ENCODE data around the gene PREX1. TPM values are rescaled to one million over a fixed set of nuclear protein-coding genes. Genes with fewer than 3 reads are reported as not detected.

Gene PREX1
- total and polyA plus RNA-seq, 4 donors: 29.5 to 121 (median 69.3) TPM

- H3K4me3 ChIP-seq: no peak overlapping the region
- peaks cover 0 to 3% (median 0%) of the 10 kb centered on the region in 4 donors for H3K36me3 ChIP-seq (ENCODE audit: control insufficient read depth in 4 of 4, insufficient read depth in 4 of 4, low read length in 4 of 4)
- no peak for TF ChIP-seq CTCF (IDR thresholded peaks at IDR 0.05; ENCODE audit: control extremely low read depth, extremely low read depth)
- no peak for ATAC-seq (ENCODE audit: insufficient read depth, low FRiP score)
- H3K4me1 ChIP-seq (ENCODE audit: control insufficient read depth in 5 of 5, insufficient read depth in 5 of 5, low read length in 5 of 5): peaks cover 0 to 15% (median 0%) of the 10 kb centered on the region in 5 donors
- H3K9me3 ChIP-seq (ENCODE audit: control insufficient read depth in 4 of 4, insufficient read depth in 3 of 4, low read length in 3 of 4): peaks cover 0 to 9% (median 0%) of the 10 kb centered on the region in 4 donors
- no peak overlapping the region for H3K9ac ChIP-seq (ENCODE audit: insufficient read depth in 1 of 2, low read length in 2 of 2)
- 66 to 72% methylated on average over 12 of the region's 12 CpGs for WGBS, 2 donors
- DNase-seq: no peak
- H3K27ac ChIP-seq (ENCODE audit: low read depth in 1 of 2, low read length in 1 of 2): no peak overlapping the region
- H3K27me3 ChIP-seq (ENCODE audit: control insufficient read depth in 3 of 3, insufficient read depth in 3 of 3, low read length in 2 of 3): peaks cover 0 to 65% (median 0%) of the 10 kb centered on the region in 3 donors
Measured at GRCh38 chr20:48799328-48800105, 28.3 kb downstream of the PREX1 start.

- Histone ChIP-seq H3K27me3 (ENCODE audit: control insufficient read depth in 3 of 3, insufficient read depth in 3 of 3, low read length in 2 of 3) (peaks cover 0 to 59% (median under 1%) of the 10 kb centered on the region in 3 donors), H3K4me3 (no peak overlapping the region), H3K27ac (ENCODE audit: low read depth in 1 of 2, low read length in 1 of 2) (peak overlapping the region in 1 of 2 donors; percentile 32), H3K9ac (ENCODE audit: insufficient read depth in 1 of 2, low read length in 2 of 2) (no peak overlapping the region), H3K9me3 (ENCODE audit: control insufficient read depth in 4 of 4, insufficient read depth in 3 of 4, low read length in 3 of 4) (peaks cover 0 to 6% (median 0%) of the 10 kb centered on the region in 4 donors), H3K4me1 (ENCODE audit: control insufficient read depth in 5 of 5, insufficient read depth in 5 of 5, low read length in 5 of 5) (peaks cover 0 to 12% (median 0%) of the 10 kb centered on the region in 5 donors), H3K36me3 (ENCODE audit: control insufficient read depth in 4 of 4, insufficient read depth in 4 of 4, low read length in 4 of 4) (peaks cover 0 to 1% (median 0%) of the 10 kb centered on the region in 4 donors)
- ATAC-seq (ENCODE audit: insufficient read depth, low FRiP score): no peak
- no peak for TF ChIP-seq CTCF (IDR thresholded peaks at IDR 0.05; ENCODE audit: control extremely low read depth, extremely low read depth)
- no peak for DNase-seq
- 66 to 78% methylated on average over 11 of the region's 11 CpGs for WGBS, 2 donors
Measured at GRCh38 chr20:48797850-48798747, 29.7 kb downstream of the PREX1 start.

GRCh38 chr20:48797275-48797825 is 30.4 kb downstream of the PREX1 start:
- peaks cover 0 to 59% (median 5%) of the 10 kb centered on the region in 3 donors for H3K27me3 ChIP-seq (ENCODE audit: control insufficient read depth in 3 of 3, insufficient read depth in 3 of 3, low read length in 2 of 3)
- H3K9ac ChIP-seq (ENCODE audit: insufficient read depth in 1 of 2, low read length in 2 of 2): no peak overlapping the region
- TF ChIP-seq CTCF (IDR thresholded peaks at IDR 0.05; ENCODE audit: control extremely low read depth, extremely low read depth): no peak
- DNase-seq (no peak), ATAC-seq (ENCODE audit: insufficient read depth, low FRiP score) (no peak)
- no peak overlapping the region for H3K4me3 ChIP-seq
- peaks cover 0 to 6% (median 0%) of the 10 kb centered on the region in 4 donors for H3K9me3 ChIP-seq (ENCODE audit: control insufficient read depth in 4 of 4, insufficient read depth in 3 of 4, low read length in 3 of 4)
- H3K27ac ChIP-seq (ENCODE audit: low read depth in 1 of 2, low read length in 1 of 2): peak overlapping the region in 1 of 2 donors; percentile 32
- peaks cover 0 to 1% (median 0%) of the 10 kb centered on the region in 4 donors for H3K36me3 ChIP-seq (ENCODE audit: control insufficient read depth in 4 of 4, insufficient read depth in 4 of 4, low read length in 4 of 4)
- 38 to 58% methylated on average over 15 of the region's 15 CpGs for WGBS, 2 donors
- H3K4me1 ChIP-seq (ENCODE audit: control insufficient read depth in 5 of 5, insufficient read depth in 5 of 5, low read length in 5 of 5): peaks cover 0 to 12% (median 0%) of the 10 kb centered on the region in 5 donors

All from lung (tissue), 12 donors.